ENCODE results near the gene PRR33.
"Not testable (repeated sequence)": the region's sequence is repeated elsewhere in the genome, so short reads cannot be mapped to it uniquely, and the experiment has no call there.

Gene PRR33

GRCh38 chr11:1879941-1880720 is 11.6 kb downstream of the PRR33 start:
- Histone ChIP-seq H3K36me3 (ENCODE audit: control insufficient read depth, insufficient read depth, low read length) (no peaks in the 10 kb centered on the region), H3K4me1 (ENCODE audit: control insufficient read depth, insufficient read depth, low read length) (peaks cover 15% of the 10 kb centered on the region), H3K9ac (ENCODE audit: low read length) (peak overlapping the region; percentile 25)

GRCh38 chr11:1879342-1879940 is 12.3 kb downstream of the PRR33 start:
- Histone ChIP-seq H3K4me3 (ENCODE audit: low read length) (no peak overlapping the region), H3K27me3 (ENCODE audit: control insufficient read depth, insufficient read depth, low read length) (no peaks in the 10 kb centered on the region), H3K4me1 (ENCODE audit: control insufficient read depth, insufficient read depth, low read length) (peaks cover 15% of the 10 kb centered on the region), H3K9me3 (ENCODE audit: control insufficient read depth, low read length) (no peaks in the 10 kb centered on the region), H3K9ac (ENCODE audit: low read length) (no peak overlapping the region), H3K36me3 (ENCODE audit: control insufficient read depth, insufficient read depth, low read length) (no peaks in the 10 kb centered on the region)

More at GRCh38 chr11:1879941-1880720, 11.6 kb downstream of the PRR33 start:
- Histone ChIP-seq H3K4me3 (ENCODE audit: low read length) (no peak overlapping the region), H3K27me3 (ENCODE audit: control insufficient read depth, insufficient read depth, low read length) (no peaks in the 10 kb centered on the region), H3K9me3 (ENCODE audit: control insufficient read depth, low read length) (no peaks in the 10 kb centered on the region)

GRCh38 chr11:1878137-1879031 is 13.3 kb downstream of the PRR33 start:
- no peaks in the 10 kb centered on the region for H3K9me3 ChIP-seq (ENCODE audit: control insufficient read depth, low read length)
- no peak overlapping the region for H3K9ac ChIP-seq (ENCODE audit: low read length)
- no peaks in the 10 kb centered on the region for H3K36me3 ChIP-seq (ENCODE audit: control insufficient read depth, insufficient read depth, low read length)
- no peaks in the 10 kb centered on the region for H3K27me3 ChIP-seq (ENCODE audit: control insufficient read depth, insufficient read depth, low read length)
- H3K4me1 ChIP-seq (ENCODE audit: control insufficient read depth, insufficient read depth, low read length) = peaks cover 15% of the 10 kb centered on the region
- no peak overlapping the region for H3K4me3 ChIP-seq (ENCODE audit: low read length)

- peaks cover 15% of the 10 kb centered on the region for H3K4me1 ChIP-seq (ENCODE audit: control insufficient read depth, insufficient read depth, low read length)
- no peaks in the 10 kb centered on the region for H3K36me3 ChIP-seq (ENCODE audit: control insufficient read depth, insufficient read depth, low read length)
- no peak overlapping the region for H3K9ac ChIP-seq (ENCODE audit: low read length)
- no peaks in the 10 kb centered on the region for H3K9me3 ChIP-seq (ENCODE audit: control insufficient read depth, low read length)
- H3K27me3 ChIP-seq (ENCODE audit: control insufficient read depth, insufficient read depth, low read length) = no peaks in the 10 kb centered on the region
- no peak overlapping the region for H3K4me3 ChIP-seq (ENCODE audit: low read length)
These were observed 14.2 kb downstream of the PRR33 start for GRCh38 chr11:1877211-1878136.

GRCh38 chr11:1876361-1877063 is 15.2 kb downstream of the PRR33 start:
- Histone ChIP-seq H3K27me3 (ENCODE audit: control insufficient read depth, insufficient read depth, low read length) (no peaks in the 10 kb centered on the region), H3K36me3 (ENCODE audit: control insufficient read depth, insufficient read depth, low read length) (no peaks in the 10 kb centered on the region), H3K4me3 (ENCODE audit: low read length) (no peak overlapping the region), H3K9ac (ENCODE audit: low read length) (no peak overlapping the region), H3K4me1 (ENCODE audit: control insufficient read depth, insufficient read depth, low read length) (peaks cover 15% of the 10 kb centered on the region), H3K9me3 (ENCODE audit: control insufficient read depth, low read length) (no peaks in the 10 kb centered on the region)

GRCh38 chr11:1875851-1876301 is 15.8 kb downstream of the PRR33 start:
- not testable (repeated sequence) for H3K36me3 ChIP-seq (ENCODE audit: control insufficient read depth, insufficient read depth, low read length); H3K27me3 ChIP-seq (ENCODE audit: control insufficient read depth, insufficient read depth, low read length); H3K4me3 ChIP-seq (ENCODE audit: low read length); H3K9me3 ChIP-seq (ENCODE audit: control insufficient read depth, low read length); H3K9ac ChIP-seq (ENCODE audit: low read length)
- peaks cover 15% of the 10 kb centered on the region for H3K4me1 ChIP-seq (ENCODE audit: control insufficient read depth, insufficient read depth, low read length)

- peaks cover 6% of the 10 kb centered on the region for H3K27me3 ChIP-seq (ENCODE audit: control insufficient read depth, insufficient read depth, low read length)
- no peak overlapping the region for H3K9ac ChIP-seq (ENCODE audit: low read length)
- no peaks in the 10 kb centered on the region for H3K9me3 ChIP-seq (ENCODE audit: control insufficient read depth, low read length)
- no peaks in the 10 kb centered on the region for H3K36me3 ChIP-seq (ENCODE audit: control insufficient read depth, insufficient read depth, low read length)
- no peak overlapping the region for H3K4me3 ChIP-seq (ENCODE audit: low read length)
- H3K4me1 ChIP-seq (ENCODE audit: control insufficient read depth, insufficient read depth, low read length) = peaks cover 11% of the 10 kb centered on the region
These were observed 16.4 kb downstream of the PRR33 start for GRCh38 chr11:1875093-1875850.

- H3K4me1 ChIP-seq (ENCODE audit: control insufficient read depth, insufficient read depth, low read length) = peaks cover 10% of the 10 kb centered on the region
- not testable (repeated sequence) for H3K36me3 ChIP-seq (ENCODE audit: control insufficient read depth, insufficient read depth, low read length); H3K9ac ChIP-seq (ENCODE audit: low read length); H3K9me3 ChIP-seq (ENCODE audit: control insufficient read depth, low read length); H3K4me3 ChIP-seq (ENCODE audit: low read length)
- H3K27me3 ChIP-seq (ENCODE audit: control insufficient read depth, insufficient read depth, low read length) = peaks cover 13% of the 10 kb centered on the region
These were observed 17.1 kb downstream of the PRR33 start for GRCh38 chr11:1874441-1875092.

- H3K9ac ChIP-seq (ENCODE audit: low read length); H3K9me3 ChIP-seq (ENCODE audit: control insufficient read depth, low read length); H3K4me3 ChIP-seq (ENCODE audit: low read length); H3K36me3 ChIP-seq (ENCODE audit: control insufficient read depth, insufficient read depth, low read length): not testable (repeated sequence)
- Histone ChIP-seq H3K4me1 (ENCODE audit: control insufficient read depth, insufficient read depth, low read length) (peaks cover 10% of the 10 kb centered on the region), H3K27me3 (ENCODE audit: control insufficient read depth, insufficient read depth, low read length) (peaks cover 13% of the 10 kb centered on the region)
These were observed 17.9 kb downstream of the PRR33 start for GRCh38 chr11:1873813-1874150.

- H3K9ac ChIP-seq (ENCODE audit: low read length) = no peak overlapping the region
- H3K4me1 ChIP-seq (ENCODE audit: control insufficient read depth, insufficient read depth, low read length) = peaks cover 10% of the 10 kb centered on the region
- H3K9me3 ChIP-seq (ENCODE audit: control insufficient read depth, low read length) = no peaks in the 10 kb centered on the region
- H3K4me3 ChIP-seq (ENCODE audit: low read length) = no peak overlapping the region
- H3K36me3 ChIP-seq (ENCODE audit: control insufficient read depth, insufficient read depth, low read length) = no peaks in the 10 kb centered on the region
- H3K27me3 ChIP-seq (ENCODE audit: control insufficient read depth, insufficient read depth, low read length) = peaks cover 13% of the 10 kb centered on the region
These were observed 18.5 kb downstream of the PRR33 start for GRCh38 chr11:1873048-1873812.
